Vagina (tissue), 2 donors: ENCODE measurements around the gene ST3GAL5.

ENCODE experiments used
- POLR2A ChIP-seq, 2 donors: fragments of 450-650 bp; IDR thresholded peaks; one replicate each; pipeline ENCODE4 v1.6.1; 2017; ENCODE audit warnings: antibody characterized with exemption in 2 of 2, mild to moderate bottlenecking in 2 of 2, moderate library complexity in 2 of 2
- TF ChIP-seq, protein P1 (sequence below), 3 experiments: fragments of 450-650 bp in 2 of 3; fragments of 200-600 bp in 1 of 3; sonication (generic) in 1 of 3; IDR thresholded peaks; one replicate each; pipeline ENCODE4 v1.5.1; 2017 to 2019; ENCODE audit warnings: antibody characterized with exemption in 3 of 3, mild to moderate bottlenecking in 2 of 3, moderate library complexity in 2 of 3

DNA sequence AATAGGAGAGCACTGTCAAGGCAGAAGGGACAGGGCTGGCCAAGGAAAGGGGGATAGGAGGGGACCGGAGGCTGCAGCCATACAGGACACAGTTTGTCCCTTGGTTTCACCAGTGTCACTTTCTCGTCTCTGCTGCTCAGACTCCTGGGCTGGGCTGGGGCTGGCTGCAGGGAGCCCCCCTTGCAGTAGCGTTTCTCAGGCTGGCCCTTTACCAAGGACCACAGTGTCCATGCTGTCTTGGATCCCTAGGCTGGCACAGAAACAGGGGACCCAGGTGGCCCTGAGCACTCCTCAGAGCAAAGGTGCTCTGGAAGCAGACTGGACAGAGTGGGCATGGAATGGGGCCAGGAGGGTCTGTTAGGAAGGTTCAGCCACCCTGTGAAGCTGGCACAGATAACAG is 100.2 kb downstream of the ST3GAL5 start:
- TF ChIP-seq, protein P1, sequence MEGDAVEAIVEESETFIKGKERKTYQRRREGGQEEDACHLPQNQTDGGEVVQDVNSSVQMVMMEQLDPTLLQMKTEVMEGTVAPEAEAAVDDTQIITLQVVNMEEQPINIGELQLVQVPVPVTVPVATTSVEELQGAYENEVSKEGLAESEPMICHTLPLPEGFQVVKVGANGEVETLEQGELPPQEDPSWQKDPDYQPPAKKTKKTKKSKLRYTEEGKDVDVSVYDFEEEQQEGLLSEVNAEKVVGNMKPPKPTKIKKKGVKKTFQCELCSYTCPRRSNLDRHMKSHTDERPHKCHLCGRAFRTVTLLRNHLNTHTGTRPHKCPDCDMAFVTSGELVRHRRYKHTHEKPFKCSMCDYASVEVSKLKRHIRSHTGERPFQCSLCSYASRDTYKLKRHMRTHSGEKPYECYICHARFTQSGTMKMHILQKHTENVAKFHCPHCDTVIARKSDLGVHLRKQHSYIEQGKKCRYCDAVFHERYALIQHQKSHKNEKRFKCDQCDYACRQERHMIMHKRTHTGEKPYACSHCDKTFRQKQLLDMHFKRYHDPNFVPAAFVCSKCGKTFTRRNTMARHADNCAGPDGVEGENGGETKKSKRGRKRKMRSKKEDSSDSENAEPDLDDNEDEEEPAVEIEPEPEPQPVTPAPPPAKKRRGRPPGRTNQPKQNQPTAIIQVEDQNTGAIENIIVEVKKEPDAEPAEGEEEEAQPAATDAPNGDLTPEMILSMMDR (IDR thresholded peaks at IDR 0.05): no peak
- TF ChIP-seq POLR2A (IDR thresholded peaks at IDR 0.05): no peak
